ENCODE measurements around the gene PSME3. TPM values are rescaled to one million over a fixed set of nuclear protein-coding genes. Genes with fewer than 3 reads are reported as not detected.

PSME3 gene
- total and polyA plus RNA-seq, 2 experiments from 2014 or later, result 93.5 to 178 TPM

GRCh38 chr17:42849451-42850181 is 16.4 kb downstream of the PSME3 start:
- Histone ChIP-seq H3K79me2 (replicated peaks; ENCODE audit: insufficient read depth) (no peaks in the 10 kb centered on the region), H3F3A (replicated peaks; ENCODE audit: low read depth) (0 out of 2 replicates have a peak, but pooled peaks cover 5% of the 10 kb centered on the region), H3K4me3 (no peak overlapping the region), H3K9me2 (ENCODE audit: insufficient read depth) (no peaks in the 10 kb centered on the region), H3K27me3 (ENCODE audit: insufficient read depth) (no peaks in the 10 kb centered on the region), H3K4me1 (ENCODE audit: insufficient read depth) (no peaks in the 10 kb centered on the region), H3K4me2 (no peak overlapping the region), H3K36me3 (ENCODE audit: insufficient read depth) (peaks cover 6% of the 10 kb centered on the region; the same call in 1 of the 2 replicates), H4K20me1 (replicated peaks; ENCODE audit: insufficient read depth) (no peaks in the 10 kb centered on the region; the same call in 1 of the 2 replicates), H2AFZ (no peak overlapping the region), H3K27ac (ENCODE audit: low read depth) (no peak overlapping the region)
- no peak for ATAC-seq
- no peak for DNase-seq (ENCODE audit: low spot score)
- no peak for TF ChIP-seq EZH2 (IDR thresholded peaks at IDR 0.05; ENCODE audit: low read depth, unreplicated experiment)
- TF ChIP-seq NANOG (IDR thresholded peaks at IDR 0.05; ENCODE audit: borderline replicate concordance), result no peak
- TF ChIP-seq ZNF462 (CRISPR knock-in tag; IDR thresholded peaks at IDR 0.05), result no peak
- TF ChIP-seq ZNF331 (CRISPR knock-in tag; IDR thresholded peaks at IDR 0.05; ENCODE audit: low read depth), result no peak
- TF ChIP-seq ETS1 (IDR thresholded peaks at IDR 0.05), result no peak
- no peak for TF ChIP-seq POLR2AphosphoS5 (IDR thresholded peaks at IDR 0.05; ENCODE audit: low read depth)
- no peak for TF ChIP-seq ZNF114 (CRISPR knock-in tag; IDR thresholded peaks at IDR 0.05)
- no peak for TF ChIP-seq CREB1 (CRISPR knock-in tag; IDR thresholded peaks at IDR 0.05; ENCODE audit: low read depth)
- no peak for TF ChIP-seq REST (IDR thresholded peaks at IDR 0.05; ENCODE audit: unreplicated experiment)
- no peak for TF ChIP-seq CTCF (conservative IDR thresholded peaks at IDR 0.05; ENCODE audit: low read depth in 2 of 2)
- no peak for TF ChIP-seq STAT1 (IDR thresholded peaks at IDR 0.05; ENCODE audit: unreplicated experiment)
- no peak for TF ChIP-seq JUNB (IDR thresholded peaks at IDR 0.05; ENCODE audit: unreplicated experiment)
- TF ChIP-seq EZH2phosphoT487 (IDR thresholded peaks at IDR 0.05; ENCODE audit: unreplicated experiment), result no peak
- no peaks in the 10 kb centered on the region; the same call in 1 of the 3 replicates for H3K9me3 Mint-ChIP-seq
- H3K4me1 Mint-ChIP-seq, result peaks cover 5% of the 10 kb centered on the region; the same call in 2 of the 3 replicates
- no peak overlapping the region for H3K4me3 Mint-ChIP-seq
- H3K36me3 Mint-ChIP-seq (ENCODE audit: low read depth), result peaks cover 17% of the 10 kb centered on the region
- H3K27ac Mint-ChIP-seq, result no peak overlapping the region
- peaks cover 2% of the 10 kb centered on the region for H3K27me3 Mint-ChIP-seq (ENCODE audit: insufficient read depth, low read depth, poor library complexity)

Data from GM23338 (cell line).